ENCODE measurements around the gene RPN1.

Gene RPN1

DNA sequence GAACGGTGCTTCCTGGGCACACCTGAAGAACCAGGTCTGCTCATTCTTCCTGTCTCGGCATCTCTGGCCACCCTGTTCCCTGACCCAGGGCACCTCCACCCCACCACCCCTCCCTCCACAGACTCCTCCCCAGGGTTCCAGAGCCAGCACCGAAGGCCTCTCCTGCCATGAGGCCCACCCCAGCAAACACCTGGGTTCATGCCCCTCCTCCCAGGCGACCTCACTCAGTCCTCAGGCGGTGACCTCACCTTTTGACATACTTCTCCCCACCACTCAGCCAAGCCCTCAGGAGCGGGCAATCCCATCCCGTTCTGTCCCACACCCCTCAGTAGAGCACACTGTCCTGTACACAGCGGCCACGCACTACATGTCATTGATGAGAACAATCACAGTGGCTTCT is 72.3 kb downstream of the RPN1 start:
- no peak for DNase-seq (ENCODE audit: low spot score)

DNA sequence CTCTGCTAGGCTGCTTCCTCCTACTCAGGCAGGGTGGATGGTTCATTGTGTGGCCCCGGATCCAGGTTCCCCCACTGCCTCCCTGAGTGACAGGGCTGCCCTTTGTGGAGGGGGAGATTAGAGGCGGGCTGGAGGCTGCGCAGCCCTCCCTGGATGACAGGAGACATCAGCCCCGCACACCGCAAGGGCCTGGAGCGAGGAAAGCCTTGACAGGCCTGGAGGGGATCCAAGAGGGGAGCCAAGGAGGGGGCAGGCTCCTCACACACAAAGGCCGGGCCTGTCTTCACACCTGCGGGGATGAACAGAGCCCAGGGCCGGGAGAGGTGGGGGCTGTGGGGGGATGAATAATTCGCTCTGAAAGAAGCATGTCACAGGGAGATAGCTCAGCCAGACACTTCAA is 72.9 kb downstream of the RPN1 start:
- DNase-seq (ENCODE audit: low spot score): no peak

- no peak for DNase-seq (ENCODE audit: low spot score)
Observed at GRCh38 chr3:128576290-128576689, 74.3 kb downstream of the RPN1 start.

GRCh38 chr3:128575777-128576176 is 74.8 kb downstream of the RPN1 start:
- DNase-seq (ENCODE audit: low spot score): no peak

DNA sequence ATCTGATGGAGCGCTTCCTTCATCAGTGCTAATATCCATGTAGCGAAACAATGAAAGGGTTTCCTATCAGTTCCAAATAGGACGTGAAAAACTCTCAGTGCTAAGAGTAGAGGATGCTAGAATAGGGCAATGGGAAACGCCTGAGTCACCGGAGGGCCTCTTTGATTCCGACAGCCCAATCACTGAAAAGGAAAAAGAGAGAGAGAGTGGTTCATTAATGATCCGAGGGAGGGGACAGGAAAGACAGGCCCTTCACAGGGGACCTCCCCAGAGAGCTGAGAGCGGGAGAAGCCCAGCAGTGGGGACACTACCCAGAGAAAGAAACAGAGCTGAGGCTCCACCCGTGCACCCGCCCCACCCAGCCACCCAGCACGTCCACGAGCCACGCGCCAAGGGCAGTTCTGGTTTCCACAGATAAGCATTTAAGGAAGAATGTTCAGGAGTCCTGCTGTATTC is 76.9 kb downstream of the RPN1 start:
- no peak for DNase-seq (ENCODE audit: low spot score)

GRCh38 chr3:128573160-128573559 is 77.5 kb downstream of the RPN1 start:
- DNase-seq (ENCODE audit: low spot score): no peak

DNA sequence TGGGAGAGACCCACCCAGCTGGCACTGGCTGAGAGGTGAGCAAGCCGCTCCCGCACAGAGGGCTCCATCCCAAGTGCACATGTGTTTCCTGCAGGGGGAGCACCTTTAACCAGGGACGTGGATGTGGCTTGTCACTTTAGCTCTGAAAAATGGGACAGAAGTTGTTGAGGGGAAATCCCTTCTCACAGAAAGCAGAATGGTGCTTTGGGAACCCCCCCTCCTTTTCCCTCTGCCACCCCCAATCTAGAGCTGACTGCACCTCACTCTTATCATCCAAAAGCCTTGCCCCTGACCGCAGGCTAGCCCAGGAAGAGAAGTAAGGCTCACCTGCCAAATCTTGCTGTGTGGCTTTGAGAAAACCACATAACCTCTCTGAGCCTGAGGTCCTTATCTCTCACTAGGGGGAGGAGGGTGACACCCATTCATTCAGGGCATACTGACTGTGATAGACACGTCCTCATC is 77.9 kb downstream of the RPN1 start:
- no peak for DNase-seq (ENCODE audit: low spot score)

DNA sequence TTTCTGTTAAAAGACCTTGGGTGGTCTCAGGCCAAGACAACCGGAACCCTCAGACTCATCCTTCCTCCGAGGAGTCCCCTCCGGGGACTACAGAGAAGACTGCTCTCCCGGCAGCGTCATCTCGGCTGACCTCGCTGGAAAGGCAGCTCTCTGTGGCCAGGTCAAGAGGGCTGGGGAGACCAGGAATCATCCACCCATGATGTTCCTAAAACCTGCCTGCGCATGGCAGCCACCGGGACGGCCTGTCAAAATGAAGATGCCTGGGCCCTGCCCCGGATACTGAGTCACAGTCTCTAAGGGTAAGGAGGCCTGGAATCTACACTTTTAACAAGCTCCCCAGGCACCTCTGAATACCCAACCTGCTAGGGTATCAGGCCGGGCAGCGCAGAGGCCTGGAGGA is 78.6 kb downstream of the RPN1 start:
- DNase-seq (ENCODE audit: low spot score): no peak
